GM19463 (cell line): ENCODE results near the gene SNRPB2.
A peak's percentile ranks its signal among the peaks of the same experiment; 100 is the strongest.

Experiments used
- ATAC-seq: cut with Tn5 transposase; IDR thresholded peaks from one replicate; pipeline ENCODE4 v1.9.1; 2021; ENCODE audit warnings: mild to moderate bottlenecking, moderate library complexity; ENCODE audit not compliant: unreplicated experiment

Gene SNRPB2

DNA sequence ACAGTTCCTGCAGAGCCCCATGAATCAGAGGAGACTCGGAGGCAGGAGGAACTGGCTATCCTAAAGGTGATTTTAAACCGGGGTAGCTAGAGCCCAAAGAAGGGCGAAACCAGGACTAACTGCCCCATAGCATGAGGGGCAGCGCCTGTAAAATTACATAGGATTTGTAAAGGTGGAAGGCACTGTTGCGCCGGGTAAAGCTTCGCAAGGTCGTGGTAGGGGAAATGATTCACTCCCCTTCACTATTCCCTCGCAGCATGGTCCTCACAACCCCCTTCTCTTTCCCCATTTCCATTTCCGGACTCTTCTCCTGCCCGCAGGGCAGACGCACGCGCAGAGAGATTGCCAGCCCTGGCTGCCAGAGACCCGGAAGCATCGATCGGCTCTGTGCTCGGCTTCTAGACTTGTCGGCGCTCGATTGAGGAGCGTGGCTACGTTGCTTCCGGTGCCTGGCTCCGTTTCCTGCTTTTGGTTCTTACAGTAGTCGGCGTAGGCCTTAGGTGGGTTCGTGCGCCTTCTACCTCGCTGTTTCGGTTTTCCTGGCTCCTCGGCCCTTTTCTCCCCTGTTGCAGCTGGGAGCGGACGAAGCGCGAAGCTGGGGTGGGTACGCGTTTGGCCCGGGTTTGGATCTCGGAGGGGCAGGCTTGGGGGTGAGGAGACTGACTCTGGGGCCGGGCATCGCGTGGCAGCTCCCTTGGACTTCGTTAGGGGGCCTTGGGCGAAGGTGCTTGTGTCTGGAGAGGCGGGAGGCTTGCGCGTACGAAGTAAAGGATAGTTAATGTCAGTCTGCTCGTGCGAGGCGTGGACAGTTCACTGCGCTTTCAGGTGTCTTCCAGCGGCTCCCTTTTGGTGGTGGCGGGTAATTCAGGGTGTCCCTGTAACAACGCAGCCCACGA, at the start of gene SNRPB2:
TSS of gene SNRPB2 (plus strand) at position 462 of the 896 bp plus-strand sequence. CDS start 1,677 bp downstream, outside the sequence.
- peak; percentile 97 for ATAC-seq

GRCh38 chr20:16684416-16684815, 45.4 kb upstream of the SNRPB2 start:
- no peak for ATAC-seq

DNA sequence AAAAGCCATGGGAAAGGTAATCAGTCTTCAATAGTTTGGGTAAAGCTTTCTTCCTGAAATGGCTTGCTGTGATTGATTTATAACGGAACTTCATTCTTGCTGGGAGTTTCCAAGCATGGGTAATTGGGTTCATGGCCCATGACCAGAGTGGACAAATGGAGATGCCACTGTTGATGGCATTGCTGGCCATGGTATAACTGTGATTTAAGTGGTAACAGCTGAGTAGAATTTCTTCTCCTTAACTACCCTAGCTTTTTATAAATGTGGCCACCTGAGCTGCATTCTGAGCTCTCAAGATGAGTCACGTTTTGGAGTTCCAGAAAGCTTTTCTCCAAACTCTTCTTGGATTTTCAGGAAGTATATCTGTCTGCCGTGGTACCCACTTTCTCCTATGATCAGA, 39.9 kb upstream of the SNRPB2 start:
- ATAC-seq, result no peak

DNA sequence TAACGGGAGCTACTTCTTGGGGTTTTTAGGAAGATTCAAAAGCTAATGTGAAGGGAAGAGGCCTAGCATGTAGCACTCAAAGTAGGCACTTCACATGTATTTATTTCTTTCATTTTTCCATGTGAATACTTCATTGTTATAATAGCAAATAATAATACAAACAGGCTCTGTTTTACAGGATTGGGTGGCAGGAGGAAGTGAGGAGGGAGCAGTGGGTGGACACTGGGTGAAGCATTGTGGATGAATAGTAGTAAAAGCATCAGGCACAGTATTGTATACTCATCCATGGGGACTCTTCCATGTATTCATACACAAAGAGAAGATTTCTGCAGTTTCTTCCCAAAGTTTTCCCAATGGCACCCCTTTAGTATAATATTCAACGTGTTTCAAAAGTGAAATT, 38.4 kb upstream of the SNRPB2 start:
- ATAC-seq, result no peak

DNA sequence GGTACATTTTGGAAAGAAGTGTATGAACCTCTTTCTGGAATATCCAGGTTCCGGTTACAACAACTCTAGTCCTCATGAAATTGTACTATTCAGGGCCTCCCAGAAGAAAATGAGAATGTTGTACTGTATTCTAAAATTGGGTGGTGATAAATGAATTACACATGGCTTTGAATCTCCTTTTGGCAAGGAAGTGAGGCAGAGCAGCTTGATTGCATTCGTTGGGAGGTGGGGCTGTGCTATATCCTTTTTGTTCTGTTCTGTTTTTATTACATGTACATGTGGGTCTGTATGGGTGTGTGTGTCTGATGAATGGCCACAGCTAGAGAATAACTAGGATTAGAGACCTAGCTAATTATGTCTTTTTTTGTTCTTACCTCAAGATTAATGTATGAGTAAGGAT, 37.8 kb upstream of the SNRPB2 start:
- ATAC-seq, result no peak

GRCh38 chr20:16692442-16692841, 37.4 kb upstream of the SNRPB2 start:
- no peak for ATAC-seq

DNA sequence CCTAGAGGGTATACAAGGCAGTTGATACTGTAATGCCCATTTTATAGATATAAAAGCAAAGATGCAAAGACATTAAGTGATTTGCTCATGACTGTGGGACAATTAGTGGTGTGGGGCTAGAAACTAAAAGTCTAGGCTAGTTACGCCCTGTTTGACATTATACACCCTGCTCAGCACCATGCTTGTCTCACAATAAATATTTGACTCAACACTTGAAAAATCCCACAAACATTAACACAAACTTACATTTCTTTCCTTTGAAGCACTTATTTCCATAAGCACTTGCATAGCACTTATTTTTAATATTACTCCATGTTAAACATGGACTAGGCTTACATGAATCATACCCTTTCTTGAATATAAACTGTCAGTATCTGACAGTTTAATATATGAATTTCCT, 36.5 kb upstream of the SNRPB2 start:
- no peak for ATAC-seq

- ATAC-seq, result no peak
Measured at GRCh38 chr20:16694161-16694560, 35.7 kb upstream of the SNRPB2 start.

- ATAC-seq, result no peak
Measured at GRCh38 chr20:16695628-16696027, 34.2 kb upstream of the SNRPB2 start.

DNA sequence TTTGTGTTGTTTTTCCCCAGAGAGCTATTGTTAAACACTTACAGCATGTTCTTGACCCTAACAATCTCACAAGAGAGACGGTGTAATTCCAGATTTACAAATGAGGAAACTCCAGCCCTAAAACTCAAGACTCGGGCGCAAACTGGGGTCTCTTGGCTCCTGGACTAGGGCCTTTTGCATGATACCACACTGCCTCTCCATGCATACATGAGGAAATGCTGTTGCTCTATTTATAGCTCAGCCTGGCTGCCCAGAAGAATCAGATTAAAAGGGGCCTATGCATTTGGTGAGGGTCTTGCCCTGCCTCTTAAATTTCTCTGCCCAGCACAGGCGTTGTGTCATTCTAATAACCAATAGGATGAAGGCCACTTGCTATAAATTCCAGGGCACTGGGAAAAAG, 30.5 kb upstream of the SNRPB2 start:
- no peak for ATAC-seq

- no peak for ATAC-seq
Measured at GRCh38 chr20:16701296-16701695, 28.5 kb upstream of the SNRPB2 start.

DNA sequence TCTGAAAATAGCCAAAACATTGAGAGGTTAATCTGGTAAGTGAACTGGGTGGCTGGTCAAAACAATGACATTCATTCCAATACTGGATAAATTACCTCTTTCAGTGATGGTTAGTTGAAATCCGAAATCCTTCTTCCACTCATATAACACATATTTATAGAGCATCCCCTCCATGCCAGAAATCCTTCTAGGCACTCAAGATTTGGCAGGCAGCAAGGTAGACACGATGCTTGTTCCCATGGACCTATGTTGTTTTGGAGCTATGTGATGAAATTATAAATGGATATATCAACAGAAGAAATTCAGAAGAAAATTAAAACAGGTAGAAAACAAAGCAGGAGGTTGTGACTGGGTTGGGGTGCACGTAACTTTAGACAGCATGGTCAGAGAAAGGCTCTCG, 26.3 kb upstream of the SNRPB2 start:
- no peak for ATAC-seq

GRCh38 chr20:16707674-16708073, 22.2 kb upstream of the SNRPB2 start:
- ATAC-seq, result peak; percentile 49

DNA sequence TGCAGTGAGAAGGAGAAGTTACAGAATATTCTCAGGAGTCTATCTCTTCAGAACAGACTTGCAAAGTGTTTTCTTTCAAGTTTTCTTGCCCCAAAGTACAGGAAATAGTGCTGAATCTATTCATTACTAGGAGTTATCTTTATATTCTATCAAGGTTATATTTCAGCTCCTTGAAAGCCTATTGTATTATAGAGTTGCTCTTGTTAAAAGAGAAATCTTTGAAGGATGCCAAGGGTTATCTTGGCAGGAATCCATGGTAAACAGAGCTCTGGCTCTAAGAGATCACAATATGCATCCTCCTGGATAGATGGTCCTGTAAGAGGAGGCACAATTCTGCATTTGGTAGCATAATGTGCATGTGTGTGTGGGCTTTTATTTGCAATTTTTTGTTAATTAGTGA, 21.2 kb upstream of the SNRPB2 start:
- no peak for ATAC-seq

DNA sequence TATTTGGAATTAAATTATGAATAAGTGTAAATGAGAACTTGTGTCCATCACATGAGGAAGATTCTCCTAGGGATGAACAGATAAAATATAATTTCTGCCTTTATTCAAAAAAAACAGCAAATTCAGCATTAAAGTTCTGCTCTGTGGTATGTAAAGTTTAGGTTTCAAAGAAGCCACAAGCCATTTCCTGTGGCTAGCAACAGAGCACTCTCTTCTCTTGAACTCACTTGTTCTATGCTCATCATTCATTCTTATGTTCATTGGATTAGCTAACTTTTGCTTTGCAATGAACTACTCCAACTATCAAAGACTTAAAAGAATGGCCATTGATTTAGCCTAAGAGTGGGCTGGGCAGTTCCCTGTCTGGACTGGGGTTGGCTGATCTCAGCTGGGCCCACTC, 20.8 kb upstream of the SNRPB2 start:
- peak; percentile 76 for ATAC-seq

DNA sequence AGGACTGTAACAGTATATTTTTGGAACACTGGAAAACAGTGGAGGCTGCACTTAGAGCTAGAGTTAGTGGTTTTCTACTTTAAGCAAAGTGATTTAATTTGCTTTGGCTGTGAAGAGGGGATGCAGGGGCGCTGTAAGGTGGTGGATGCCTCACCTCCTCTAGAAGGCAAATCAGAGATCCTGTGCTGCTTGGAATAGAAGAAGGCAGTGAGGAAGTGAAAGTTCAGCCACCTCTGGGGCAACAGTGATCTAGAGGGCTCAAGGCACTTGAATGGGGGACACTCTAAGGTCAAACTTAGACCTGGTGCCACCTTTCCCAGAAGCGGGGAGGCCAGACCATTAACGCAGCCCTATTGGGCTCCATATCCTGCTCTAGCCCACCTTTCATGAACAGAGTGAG, 19.0 kb upstream of the SNRPB2 start:
- peak; percentile 55 for ATAC-seq

DNA sequence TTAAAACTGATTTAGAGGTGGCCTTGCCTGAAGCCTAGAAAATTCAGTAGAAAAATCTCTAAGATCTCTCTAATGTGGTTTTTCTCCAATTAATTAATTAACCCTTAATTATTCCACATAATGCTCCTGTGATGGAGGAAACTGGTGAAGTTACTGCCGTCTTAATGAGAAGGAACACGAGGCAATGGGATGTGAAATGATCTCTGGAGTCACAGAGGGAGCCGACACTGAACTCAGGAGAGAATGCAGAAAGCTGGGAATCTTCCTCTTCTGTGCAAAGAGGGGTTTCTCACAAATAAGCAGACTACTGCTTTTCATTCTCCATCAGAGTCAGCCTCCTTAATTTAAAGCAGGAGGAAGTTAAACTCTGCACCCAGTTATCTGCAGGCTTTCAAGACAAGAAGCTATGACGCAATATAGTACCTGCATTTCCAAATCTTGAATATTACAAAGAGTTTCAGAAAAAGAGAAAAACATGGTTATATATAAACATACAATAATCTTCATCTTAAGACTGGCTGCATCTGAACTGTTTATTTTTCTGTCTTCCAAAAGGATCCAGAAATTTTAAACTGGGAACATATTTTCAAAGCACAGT, 18.1 kb upstream of the SNRPB2 start:
- ATAC-seq, result no peak

GRCh38 chr20:16712511-16712947, 17.3 kb upstream of the SNRPB2 start:
- ATAC-seq, result no peak

- no peak for ATAC-seq
Measured at GRCh38 chr20:16713066-16713465, 16.8 kb upstream of the SNRPB2 start.

DNA sequence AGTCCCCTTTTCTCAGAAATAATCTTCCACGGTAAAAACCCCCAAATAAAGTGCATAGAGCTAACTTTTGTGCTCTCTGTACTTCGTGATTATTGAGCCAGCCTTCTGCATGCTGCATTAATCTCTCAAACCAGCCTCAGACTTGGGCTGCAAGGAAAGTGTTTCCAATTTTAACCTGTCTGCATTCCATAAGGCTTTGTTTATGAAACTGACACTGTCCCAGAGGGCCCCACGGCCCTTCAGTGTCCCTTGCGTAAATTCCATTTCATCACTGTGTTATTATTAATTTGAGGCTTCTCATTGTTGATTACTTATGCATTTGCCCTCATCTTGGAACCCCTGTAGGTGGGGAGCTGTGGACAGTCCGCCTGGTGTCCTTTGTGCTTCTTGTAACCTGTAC, 15.6 kb upstream of the SNRPB2 start:
- ATAC-seq, result no peak

DNA sequence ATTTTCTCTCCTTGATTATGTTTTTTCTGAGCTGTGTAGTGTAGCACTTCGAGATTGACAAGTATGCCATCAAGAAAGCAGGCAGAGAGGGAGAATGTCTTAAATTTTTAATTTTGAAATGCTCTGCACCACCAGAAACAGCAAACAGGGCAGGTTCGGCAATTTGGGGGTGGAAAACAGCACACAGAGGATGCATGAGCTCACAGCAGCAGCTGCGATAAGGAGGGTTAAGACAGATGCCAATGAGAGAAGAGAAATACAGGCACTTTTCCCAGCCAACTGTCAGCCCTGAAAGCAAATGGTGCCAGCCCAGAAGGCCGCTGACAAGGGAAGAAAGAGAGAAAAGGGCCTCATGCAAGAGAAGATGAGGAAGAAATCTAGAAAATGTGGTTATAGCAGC, 15.1 kb upstream of the SNRPB2 start:
- no peak for ATAC-seq

DNA sequence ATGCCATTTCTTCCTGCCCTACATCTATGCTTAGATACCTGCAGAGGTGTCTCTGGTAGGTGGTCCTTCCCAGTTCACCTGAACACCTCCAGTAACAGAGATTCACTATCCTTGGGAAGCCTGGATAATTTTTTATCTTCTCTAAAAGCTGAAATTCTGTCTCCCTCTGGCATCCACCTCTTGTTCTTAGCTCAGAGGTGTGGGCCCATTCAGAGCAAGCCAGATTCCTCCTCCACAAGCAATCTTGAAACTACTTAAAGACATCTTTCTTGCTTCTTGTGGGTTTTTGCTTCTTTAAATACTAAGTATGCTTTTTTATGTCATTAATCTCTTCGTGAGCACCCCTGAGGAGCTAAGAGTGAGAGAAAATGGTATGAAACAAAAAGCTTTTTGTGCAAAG, 10.4 kb upstream of the SNRPB2 start:
- no peak for ATAC-seq
